Activated CD4-positive, CD25-positive, alpha-beta regulatory T cell treated with anti-CD3 and anti-CD28 coated beads, Interleukin-2, amount 50 U/mL, for 72 hours (primary cell): ENCODE measurements around the gene CCDC124.
"Not testable (repeated sequence)": the region's sequence is repeated elsewhere in the genome, so short reads cannot be mapped to it uniquely, and the experiment has no call there.

Experiments used
- DNase-seq: peaks from one replicate; pipeline ENCODE4 v3.0.0; 2021

The CCDC124 gene

DNA sequence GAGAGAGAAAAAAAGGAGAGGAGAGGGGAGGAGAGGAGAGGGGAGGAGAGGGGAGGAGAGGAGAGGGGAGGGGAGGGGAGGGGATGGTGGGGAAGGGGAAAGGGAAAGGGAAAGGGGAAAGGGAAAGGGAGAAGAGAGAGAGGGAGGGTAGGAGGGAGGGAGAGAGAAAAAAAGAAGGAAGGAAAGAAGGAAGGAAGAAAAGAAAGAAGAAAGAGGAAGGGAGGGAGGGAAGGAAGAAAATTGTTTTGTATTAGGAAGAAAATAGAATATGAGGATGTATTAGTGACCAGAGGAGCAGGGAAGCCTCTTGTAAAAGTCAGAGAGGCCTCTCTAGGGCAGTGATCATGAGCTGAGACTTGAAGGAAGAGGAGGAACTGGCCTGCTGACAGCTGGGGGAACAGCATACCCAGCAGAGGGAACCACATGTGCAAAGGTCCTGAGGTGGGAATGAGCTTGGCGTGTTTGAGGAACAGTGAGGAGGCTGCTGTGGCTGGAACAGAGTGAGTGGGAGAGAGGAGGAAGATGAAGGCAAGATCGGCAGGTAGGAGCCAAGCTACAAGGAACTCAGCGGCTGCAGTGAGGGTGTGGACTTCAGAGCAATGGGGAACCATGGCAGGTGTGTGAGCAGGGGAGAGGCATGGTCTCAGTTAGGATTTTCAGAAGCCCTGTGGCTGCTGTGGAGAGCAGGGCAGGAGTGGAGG, 24.5 kb downstream of the CCDC124 start:
- DNase-seq = no peak

GRCh38 chr19:17957885-17958284, 25.1 kb downstream of the CCDC124 start:
- no peak for DNase-seq

- no peak for DNase-seq
Observed at GRCh38 chr19:17963936-17964691, 31.3 kb downstream of the CCDC124 start.

- no peak for DNase-seq
Observed at GRCh38 chr19:17965370-17966128, 32.7 kb downstream of the CCDC124 start.

GRCh38 chr19:17966129-17966483, 33.3 kb downstream of the CCDC124 start:
- no peak for DNase-seq

GRCh38 chr19:17966550-17967256, 33.9 kb downstream of the CCDC124 start, which contains the start of gene KCNN1:
KCNN1 (plus strand) TSS chr19:17967107; CDS start chr19:17973889, 6,782 bp downstream.
- DNase-seq = no peak

GRCh38 chr19:17967257-17968051, 34.6 kb downstream of the CCDC124 start:
- DNase-seq = no peak

DNA sequence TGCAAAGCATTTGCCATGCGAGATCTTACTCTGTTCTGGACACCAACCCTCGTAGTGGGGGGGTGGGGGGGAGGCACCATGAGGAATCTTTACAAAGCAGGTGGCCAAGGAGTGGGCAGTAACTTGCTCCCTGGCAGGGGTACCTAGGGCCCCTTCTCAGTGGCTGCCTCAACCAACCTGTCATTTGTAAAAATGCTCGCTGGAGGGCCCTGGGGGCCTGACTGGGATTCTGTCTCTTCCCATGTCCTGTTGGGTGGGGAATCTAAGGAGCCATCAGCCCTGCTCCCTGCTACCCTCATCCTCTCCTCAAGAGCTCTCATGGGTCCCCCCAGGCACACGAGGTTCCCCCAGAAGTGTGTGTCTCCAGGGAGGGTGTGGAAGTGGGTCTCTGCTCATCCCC, 35.5 kb downstream of the CCDC124 start:
- no peak for DNase-seq

DNA sequence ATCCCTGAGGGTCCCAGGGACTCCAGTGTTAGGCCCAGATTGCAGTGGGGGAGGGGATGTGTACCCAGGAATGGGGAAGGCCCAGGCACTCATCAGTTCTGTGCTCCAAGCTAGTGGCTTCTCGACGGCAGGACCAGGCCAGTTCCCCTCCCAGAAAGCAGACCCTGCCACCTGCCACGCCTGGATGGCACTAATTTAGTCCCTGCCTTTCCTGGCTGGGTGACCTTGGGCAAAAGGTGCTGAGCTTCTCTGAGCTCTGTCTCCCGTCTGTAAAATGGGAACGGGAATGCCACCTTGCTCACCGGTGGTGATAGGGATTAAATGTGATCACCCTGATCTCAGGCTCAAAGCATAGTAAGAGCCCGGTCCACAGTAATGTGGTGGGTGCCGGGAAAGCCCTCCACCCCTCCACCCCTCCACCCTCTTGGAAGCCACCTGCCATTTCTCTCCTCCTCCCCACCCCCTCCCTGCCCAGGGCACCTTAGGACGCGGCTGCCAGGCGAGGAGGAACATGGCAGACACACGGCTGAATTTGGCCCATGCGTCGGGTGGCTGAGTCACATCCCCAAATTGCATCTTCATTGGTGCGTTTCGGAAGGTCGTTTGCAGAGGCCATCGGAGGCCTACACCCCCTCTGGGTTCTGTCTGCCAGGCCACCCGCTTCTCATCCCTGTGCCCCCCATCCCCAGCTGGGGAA, 36.4 kb downstream of the CCDC124 start:
- DNase-seq = no peak

- no peak for DNase-seq
Observed at GRCh38 chr19:17972230-17972629, 39.4 kb downstream of the CCDC124 start.

DNA sequence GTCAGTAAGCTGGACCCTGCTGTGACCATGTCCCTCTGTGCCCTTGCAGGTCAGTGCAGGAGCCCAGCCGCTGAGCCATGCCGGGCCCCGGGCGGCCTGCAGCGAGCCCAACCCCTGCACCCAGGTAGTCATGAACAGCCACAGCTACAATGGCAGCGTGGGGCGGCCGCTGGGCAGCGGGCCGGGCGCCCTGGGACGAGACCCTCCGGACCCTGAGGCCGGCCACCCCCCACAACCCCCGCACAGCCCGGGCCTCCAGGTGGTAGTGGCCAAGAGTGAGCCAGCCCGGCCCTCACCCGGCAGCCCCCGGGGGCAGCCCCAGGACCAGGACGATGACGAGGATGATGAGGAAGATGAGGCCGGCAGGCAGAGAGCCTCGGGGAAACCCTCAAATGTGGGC, 40.9 kb downstream of the CCDC124 start:
- no peak for DNase-seq

GRCh38 chr19:17974551-17974950, 41.7 kb downstream of the CCDC124 start:
- no peak for DNase-seq

GRCh38 chr19:17975032-17975431, 42.2 kb downstream of the CCDC124 start:
- no peak for DNase-seq

- no peak for DNase-seq
Observed at GRCh38 chr19:17977021-17977420, 44.2 kb downstream of the CCDC124 start.

- DNase-seq = no peak
Observed at GRCh38 chr19:17977488-17977887, 44.7 kb downstream of the CCDC124 start.

DNA sequence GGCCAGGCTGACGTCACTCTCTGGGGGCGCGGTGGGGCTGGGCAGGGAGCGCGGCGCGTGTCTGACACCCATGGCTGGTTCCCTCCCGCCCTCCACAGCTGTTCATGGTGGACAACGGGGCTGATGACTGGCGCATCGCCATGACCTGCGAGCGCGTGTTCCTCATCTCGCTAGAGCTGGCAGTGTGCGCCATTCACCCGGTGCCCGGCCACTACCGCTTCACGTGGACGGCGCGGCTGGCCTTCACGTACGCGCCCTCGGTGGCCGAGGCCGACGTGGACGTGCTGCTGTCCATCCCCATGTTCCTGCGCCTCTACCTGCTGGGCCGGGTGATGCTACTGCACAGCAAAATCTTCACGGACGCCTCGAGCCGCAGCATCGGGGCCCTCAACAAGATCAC, 48.8 kb downstream of the CCDC124 start:
- DNase-seq = no peak

GRCh38 chr19:17982430-17982829, 49.6 kb downstream of the CCDC124 start:
- no peak for DNase-seq

- no peak for DNase-seq
Observed at GRCh38 chr19:17985037-17985818, 52.4 kb downstream of the CCDC124 start.

- DNase-seq = not testable (repeated sequence)
Observed at GRCh38 chr19:17986569-17986968, 53.8 kb downstream of the CCDC124 start.

DNA sequence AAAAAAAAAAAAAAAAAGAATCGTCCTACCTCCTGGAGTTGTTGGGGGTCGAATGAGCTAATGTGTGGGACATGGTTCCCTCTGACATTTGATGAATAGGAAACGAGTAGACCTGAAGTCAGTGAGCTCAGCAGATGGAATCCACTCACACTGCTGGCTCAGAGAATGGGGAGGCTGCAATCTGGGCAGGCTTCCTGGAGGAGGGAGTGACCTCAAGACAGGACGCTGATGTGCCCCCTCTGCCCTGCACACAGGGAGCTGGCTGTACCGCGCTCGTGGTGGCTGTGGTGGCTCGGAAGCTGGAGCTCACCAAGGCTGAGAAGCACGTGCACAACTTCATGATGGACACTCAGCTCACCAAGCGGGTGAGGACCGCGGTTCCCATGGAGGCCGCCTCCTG, 55.3 kb downstream of the CCDC124 start:
- DNase-seq = no peak
